Inferior parietal cortex (tissue), 1 donor: ENCODE results near the gene CYP39A1.
"Not testable (repeated sequence)": the region's sequence is repeated elsewhere in the genome, so short reads cannot be mapped to it uniquely, and the experiment has no call there.

Experiments
- DNase-seq: peaks from one replicate; pipeline ENCODE4 v3.0.0-alpha.2; 2016; ENCODE audit errors: extremely low spot score

Gene CYP39A1

DNA sequence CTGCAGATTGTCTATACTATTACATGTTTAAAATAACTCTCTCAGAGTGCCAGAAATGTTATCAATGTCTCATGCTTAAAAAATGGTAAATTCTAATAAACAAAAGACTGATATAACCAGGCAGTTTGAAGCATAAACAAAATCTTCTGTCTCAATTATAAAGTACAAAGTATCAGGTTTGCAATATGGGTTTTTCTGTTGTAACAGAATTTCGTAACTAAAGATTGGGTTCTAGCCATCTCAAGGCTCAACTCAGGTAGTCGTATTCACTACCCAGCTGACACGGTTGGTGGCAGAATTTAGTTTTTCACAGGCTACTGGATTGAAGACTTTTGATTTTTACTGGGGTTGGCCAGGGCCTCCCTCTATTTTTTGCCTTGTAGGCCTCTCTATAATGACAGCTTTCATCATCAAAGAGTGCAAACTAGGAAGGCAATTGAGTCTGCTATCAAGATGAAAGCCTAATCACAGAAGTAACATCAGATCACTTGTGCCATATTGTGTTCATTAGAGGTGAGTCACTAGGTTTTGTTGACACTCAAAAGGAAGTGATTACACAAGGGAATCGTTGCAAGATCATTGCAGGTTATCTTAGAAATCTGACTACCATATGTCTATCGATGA is 3.6 kb downstream of the CYP39A1 start:
- no peak for DNase-seq

DNA sequence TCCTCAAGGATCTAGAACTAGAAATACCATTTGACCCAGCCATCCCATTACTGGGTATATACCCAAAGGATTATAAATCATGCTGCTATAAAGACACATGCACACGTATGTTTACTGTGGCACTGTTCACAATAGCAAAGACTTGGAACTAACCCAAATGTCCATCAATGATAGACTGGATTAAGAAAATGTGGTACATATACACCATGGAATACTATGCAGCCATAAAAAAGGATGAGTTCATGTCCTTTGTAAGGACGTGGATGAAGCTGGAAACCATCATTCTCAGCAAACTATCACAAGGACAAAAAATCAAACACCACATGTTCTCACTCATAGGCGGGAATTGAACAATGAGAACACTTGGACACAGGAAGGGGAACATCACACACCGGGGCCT is 4.5 kb downstream of the CYP39A1 start:
- DNase-seq = not testable (repeated sequence)

DNA sequence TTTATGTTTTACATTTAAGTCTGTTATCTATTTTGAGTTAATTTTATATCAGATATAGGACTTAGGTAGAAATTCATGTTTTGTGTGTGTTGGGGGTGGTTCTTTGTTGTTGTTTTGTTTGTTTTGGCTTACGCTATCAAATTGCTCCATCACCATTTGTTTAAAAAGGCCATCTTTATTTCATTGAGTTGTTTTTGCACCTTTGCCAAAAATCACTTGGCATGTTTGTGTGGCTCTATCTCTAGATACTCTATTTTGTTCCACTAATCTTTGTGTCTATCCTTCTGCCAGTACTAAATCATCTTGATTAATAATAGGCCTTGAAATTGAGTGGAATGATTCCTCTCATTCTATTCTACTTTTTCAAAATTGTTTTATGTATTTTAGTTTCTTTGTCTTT is 7.4 kb downstream of the CYP39A1 start:
- no peak for DNase-seq

DNA sequence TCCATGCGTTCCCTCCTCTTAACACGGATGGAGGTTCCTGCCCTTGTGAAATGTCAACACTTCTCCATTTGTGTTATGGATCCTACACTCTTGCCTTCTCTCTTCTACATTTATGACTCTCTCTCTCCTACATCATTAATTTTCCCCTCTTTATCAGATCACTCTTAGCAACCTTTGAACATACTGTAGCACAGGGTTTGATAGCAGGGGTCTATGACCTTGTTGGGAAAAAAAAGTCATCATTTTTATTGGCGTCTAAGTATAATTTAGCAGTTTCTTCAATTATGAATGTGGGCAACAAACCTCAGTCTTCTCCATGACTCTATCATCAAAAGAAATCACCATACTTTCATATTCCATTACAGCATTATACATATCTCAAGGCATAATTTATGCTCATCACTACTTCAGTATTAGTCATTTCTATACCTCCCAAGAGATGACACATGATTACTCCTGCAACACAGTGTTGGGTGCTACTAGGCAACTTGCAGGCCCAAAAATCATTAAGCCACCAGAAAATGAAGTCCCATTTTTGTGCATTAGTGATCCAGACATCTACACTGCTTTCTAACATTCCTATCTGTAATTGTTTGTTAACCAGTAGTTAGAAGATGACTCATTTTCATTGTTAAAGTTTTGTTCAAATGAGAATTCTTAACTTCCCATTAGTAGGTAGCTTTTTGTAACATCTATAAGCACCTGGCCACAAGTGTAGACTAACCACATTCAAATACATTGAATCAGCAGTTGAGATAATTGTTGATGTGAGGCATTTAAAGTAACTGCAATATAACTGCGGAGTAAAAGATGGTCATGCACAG is 9.5 kb downstream of the CYP39A1 start:
- DNase-seq = no peak

DNA sequence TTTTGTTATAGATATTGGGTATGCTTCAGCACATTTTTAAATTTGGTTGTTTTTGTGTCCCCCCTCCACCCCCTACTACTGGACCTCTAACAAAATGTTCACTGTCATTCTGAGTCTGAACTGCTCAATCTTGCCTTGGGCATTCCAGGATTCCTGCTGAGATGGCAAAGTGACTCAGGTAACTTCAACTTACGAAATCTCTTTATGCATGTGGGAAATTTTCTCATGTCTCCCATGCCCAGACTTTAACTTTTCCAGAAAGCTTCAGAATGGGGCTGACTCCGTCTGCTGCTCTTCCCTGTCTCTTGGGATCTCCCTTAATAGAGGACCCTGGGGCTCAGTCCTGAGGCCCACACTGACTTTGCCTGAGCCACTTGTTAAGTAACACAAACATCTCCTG is 14.0 kb downstream of the CYP39A1 start:
- no peak for DNase-seq

DNA sequence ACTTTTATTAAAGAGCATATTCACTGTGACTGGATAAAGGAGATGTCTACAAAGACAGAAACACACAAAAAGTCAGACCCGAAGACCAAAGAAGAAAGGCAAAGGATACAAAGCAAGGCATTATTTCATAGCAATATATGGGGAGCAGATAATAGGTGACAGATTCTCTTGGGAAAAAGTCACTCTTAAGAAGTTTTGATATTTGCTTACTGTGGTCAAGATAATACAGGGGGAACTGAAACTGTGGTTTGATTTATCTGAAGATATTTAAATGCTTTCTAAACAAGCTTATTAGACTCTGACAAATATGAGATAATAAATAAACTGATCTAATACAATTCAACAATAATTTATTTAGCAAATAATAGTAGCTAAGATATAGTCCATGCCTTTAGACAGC is 14.7 kb downstream of the CYP39A1 start:
- DNase-seq = no peak

DNA sequence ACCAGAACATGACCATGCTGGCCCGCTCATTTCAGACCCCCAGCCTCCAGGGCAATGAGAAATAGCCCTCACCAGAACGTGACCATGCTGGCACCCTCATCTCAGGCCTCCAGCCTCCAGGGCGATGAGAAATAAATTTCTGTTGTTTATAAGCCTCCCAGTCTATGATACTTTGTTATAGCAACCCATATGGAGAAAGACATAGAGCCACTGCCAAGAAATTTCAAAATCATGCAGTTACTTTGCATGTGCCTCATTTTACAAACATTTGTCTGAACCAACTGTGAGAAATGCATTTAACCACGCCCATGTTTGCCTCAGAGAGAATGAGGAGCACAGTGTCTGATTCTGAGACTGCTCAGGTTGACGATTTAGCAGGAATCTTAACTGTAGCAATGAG is 15.5 kb downstream of the CYP39A1 start:
- DNase-seq = no peak

DNA sequence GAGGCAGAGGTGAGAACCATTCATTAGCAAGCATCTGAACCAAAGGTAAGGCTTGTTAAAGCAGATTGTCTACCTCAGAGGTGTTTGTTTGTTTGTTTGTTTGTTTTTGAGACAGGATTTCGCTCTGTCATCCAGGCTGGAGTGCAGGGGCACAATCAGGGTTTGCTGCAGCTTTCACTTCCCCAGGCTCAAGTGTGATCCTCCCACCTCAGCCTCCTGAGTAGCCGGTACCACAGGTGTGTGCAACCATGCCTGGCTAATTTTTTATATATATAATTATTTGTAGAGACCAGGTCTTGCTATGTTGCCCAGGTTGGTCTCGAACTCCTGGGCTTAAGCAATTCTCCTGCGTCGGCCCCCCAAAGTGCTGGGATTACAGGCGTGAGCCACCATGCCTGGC is 17.2 kb downstream of the CYP39A1 start:
- no peak for DNase-seq

DNA sequence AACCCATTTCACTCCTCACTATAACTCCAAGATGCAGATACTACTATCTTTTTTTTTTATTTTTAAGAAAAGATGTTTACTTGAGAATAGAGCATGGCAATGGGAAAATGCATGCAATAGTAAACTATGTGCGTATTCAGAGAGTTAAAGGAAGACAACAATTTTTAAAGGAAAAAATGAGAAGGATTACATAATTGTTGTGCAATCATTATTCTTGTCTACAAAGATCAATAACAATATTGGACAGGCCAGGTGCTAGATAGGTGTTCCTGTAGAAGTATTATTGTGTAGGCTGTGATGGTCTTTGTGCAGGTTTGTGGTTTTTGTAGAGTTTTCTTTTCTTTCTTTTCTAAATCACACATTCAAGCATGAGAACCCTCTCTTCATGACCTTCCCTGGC is 20.6 kb downstream of the CYP39A1 start:
- DNase-seq = no peak

DNA sequence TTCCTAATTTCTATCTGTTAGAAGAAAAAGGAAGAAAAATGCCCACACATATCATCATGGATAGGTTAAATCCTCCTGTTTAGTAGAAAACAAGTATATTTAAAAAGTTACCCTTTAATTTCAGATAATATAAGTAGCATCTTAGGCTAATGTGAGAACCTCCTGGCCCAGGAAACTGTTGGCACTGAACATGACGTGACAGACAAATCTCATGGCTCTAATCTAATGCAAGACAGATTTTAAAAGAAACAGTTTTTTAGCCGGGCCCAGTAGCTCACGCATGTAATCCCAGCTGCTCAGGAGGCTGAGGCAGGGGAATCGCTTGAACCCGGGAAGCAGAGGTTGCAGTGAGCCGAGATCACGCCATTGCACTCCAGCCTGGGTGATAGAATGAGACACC is 22.9 kb downstream of the CYP39A1 start:
- no peak for DNase-seq

DNA sequence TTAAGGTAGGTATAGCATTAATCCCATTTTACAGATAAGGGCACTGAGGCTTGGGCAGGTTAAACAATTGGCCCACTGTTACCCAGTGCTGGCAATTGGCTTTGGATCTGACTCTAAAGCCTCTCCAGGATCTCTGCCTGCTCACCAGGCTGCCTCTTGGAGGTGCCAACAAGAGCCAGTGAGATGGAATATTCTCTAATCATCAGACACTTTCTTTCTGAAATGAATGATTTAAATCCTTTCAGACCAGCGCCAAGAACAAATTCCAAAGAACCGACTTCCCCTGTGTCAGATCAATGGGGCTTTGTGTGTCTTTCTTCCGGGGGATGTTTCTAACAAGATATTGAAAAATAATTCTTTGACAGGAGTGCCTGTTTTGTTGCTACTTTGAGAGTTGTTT is 23.6 kb downstream of the CYP39A1 start:
- no peak for DNase-seq

DNA sequence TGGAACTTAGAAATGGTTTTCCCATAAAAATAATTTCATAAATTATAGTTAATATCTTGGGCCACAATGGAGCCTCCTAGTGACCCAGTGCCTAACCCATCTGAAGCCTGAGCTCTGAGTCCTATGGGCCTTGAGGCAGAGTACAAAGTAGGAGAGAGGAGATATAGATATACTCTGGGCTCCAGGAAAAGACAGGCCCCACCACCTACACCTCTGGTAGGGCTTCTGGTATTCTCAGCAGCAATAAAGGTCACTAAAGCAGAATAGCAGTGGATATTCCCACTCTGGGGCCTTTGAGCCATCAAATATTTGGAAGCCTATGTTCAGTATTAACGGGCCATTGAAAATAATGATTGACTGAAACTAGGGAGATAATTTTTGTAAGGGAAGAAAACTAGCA is 24.1 kb downstream of the CYP39A1 start:
- DNase-seq = no peak

DNA sequence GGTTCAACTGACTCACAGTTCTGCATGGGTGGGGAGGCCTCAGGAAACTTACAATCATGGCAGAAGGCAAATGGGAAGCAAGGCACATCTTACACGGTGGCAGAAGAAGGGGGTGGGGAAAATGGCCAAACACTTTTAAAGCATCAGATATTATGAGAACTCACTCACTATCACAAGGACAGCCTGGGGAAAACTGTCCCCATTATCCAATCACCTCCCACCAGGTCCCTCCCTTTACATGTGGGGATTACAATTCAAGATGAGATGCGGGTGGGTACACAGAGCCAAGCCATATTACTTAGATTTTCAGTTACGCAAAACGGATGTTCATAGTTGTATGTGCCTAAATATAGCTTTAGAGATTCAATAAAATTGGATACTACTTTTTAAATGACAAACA is 25.6 kb downstream of the CYP39A1 start:
- no peak for DNase-seq

DNA sequence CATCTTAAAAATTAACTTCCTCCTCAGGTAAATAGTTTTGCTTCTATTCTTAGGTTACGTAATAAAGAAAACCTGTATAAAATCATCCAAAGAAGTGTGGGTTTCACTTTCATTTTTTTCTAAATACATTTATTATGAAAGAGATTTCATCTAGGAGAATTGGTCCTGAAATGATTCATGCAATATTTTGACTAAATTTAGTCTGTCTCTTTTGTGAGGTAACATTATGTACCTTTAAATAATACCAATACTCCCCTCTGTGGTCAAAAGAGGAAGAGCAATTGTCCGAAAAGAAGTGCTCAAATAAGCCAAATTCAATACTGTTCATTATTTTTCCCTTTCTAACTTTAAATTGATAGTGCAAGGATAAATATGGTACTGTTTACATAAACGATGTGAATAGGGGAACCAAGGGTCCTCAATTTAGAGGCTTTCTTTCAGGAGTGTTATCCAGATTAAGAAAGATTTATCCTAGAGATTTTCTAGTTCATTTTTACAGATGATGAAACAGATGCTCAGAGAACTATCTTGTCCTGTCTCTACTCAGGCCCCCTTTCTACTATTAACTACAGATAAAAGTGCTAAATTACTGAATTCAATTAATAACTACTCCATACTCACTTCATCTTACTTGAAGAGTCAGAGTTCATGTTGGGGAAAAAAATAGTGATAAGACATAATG is 26.2 kb downstream of the CYP39A1 start:
- DNase-seq = peak; percentile 85

DNA sequence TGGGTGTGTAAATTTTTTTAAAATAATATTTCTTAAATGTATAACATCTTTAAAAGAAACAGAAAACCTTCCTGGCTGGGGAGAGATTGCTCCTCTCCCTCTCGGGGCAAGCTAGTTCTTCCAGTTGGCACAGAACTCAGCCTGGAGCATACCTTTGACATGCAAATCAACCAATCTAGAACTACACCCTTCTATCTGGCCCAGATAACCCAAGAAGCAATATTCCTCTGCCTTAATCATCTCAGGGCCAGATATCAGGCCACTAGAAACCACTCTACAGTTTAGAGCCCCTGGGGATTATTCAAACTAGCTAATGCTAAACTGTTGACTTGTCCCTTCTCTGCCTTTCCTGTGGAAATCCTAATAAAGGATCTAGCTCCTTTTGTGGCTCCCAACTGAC is 33.9 kb downstream of the CYP39A1 start:
- DNase-seq = no peak

DNA sequence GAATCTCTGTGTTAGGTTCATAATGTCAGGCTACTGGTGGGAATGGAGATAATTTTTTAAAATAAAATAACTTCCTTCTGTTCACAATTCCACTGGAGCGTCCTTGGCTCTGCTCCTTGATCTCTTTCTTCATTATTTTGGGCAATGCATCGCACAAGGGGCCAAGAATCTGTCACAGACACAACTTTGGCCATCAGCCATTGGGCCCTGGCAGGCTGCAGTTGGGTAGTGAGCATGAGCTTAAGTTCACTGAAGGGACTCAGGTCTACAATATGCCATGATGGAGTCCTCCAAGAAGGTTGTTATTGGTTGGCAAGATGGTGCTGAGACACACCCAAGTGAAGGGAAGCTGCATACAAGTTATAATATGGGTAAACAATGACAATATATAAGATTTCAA is 40.0 kb downstream of the CYP39A1 start:
- no peak for DNase-seq

DNA sequence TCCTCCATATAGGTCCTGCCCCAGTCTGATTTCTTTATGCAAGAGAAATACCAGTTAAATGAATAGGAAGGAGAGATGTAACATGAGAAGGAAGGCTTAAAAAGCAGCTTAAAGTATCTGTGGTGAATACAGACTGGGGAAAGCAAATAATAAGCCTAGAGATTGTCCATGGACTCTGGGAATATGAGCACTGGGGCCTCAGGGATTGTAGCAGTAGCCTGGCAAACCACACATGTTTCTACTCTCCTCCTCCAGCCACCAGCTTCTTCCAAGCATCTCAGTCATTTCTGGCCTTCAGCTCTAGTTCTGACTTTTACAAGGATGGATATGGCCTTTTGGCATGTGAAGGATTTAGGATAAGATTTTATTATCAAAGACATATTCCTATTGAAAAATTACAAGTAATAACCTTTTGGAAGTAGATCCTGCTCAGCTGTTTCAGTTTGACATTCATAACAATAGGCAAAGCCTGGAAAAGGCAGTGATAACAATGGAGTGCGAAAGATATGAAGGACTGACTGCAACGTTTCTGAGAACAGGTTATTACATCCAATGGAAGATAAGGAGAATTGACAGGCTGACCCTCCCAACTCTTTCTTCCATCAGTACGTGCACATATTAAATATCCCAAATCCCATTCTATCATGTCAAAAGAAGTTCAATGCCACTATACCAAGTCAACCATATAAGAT is 41.6 kb downstream of the CYP39A1 start:
- no peak for DNase-seq

DNA sequence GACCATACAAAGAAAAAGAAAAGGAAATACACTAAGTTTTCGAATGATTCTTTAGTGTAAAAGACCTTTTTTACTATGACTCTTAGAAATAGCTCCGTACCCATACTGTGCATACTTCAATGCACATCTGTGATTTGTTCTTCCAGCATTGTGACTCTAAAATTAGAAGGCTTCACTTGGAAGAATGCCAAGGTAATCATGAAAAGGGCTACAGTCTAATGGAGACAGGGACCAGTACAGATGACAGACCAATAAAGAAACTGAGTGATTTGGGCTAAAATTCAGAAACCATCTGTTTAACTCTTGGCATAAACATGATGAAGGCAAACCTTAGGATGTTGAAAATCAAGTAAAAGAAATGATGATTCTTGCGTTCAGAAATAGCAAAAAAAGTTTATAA is 46.3 kb downstream of the CYP39A1 start:
- DNase-seq = peak; percentile 72

DNA sequence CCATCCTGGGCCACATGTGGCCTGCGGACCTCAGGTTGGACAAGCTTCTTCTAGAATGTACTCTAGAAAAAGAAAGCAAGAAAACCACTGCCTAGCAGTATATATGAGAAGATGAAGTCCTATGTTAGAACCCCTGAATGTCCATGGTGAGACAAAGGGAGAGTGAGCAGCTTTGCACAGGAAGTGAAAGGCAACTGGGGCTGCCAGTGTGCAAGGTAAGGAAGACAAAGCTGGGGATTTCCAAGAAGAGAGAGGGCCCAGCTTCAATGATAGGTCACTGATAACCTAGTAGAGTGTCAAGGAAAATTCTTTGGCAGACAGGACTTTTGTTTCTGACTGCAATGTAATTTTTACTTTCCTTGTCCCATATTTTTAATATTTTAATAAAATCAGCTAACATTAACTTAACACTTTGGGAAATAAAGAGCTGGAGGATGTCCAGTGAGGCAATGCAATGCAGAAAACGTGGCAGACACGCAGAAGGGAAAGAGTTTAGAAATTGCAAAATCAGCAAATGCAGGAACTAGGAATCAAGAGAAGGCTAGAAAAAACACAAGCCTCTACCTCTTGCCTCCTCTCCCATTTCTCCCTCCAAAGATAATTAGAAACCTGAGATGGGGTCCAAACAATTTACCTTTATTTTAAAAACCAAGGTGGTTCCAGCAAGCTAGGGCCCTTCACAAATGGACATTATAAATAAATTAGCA is 47.4 kb downstream of the CYP39A1 start:
- DNase-seq = no peak

DNA sequence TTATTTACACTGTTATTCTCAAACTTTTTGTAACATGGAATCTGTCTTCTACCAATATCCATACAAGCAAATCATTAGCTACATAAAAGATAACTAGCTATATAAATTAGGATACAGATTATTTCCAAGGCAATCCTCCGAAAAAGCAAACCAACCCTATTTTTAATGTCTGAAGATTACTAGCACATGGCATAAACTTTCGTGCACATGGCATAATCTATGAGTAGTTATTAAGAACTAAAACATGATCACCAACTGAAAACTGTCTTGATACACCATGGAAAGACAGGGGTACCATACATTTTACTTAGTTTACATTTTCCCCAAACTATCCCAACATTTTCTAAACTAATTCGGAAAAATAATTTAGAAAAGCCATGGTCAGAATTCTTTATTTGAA is 54.4 kb downstream of the CYP39A1 start:
- no peak for DNase-seq

DNA sequence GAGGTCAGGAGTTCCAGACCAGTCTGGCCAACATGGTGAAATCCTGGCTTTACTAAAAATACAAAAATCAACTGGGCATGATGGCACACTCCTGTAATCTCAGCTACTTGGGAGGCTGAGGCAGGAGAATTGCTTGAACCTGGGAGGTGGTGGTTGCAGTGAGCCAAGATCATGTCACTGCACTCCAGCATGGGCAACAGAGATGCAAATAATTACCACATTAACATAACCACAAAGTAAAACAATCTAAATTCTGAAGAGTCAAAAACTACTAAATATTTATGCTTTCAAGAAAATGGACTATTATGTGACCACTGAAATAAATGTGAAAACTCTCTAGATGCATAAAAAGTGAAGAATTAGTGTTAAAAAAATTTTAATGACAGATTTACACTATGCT is 59.9 kb downstream of the CYP39A1 start:
- DNase-seq = no peak

DNA sequence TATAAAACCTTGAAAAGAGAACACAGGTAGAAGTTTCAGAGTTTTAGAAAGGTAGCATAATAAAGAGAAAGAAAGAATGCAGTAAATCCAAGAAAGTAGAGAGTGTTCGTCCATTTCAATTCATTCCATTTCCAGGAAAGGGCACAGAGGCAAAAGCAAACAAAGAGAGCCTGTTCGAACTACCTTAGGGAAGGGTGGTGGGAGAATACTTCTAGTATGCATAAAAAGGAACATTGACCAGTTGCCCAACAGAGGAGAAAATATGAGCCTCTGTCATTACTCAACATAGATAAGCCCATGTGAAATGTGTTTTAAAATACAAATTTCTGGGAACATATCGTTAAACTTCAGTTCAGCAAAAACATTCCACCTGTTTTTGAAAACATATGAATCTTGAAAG is 60.6 kb downstream of the CYP39A1 start:
- no peak for DNase-seq
